ENCODE results near the gene DDI2.

DDI2 gene

GRCh38 chr1:15684042-15684461 is 66.8 kb downstream of the DDI2 start, which contains the start of gene PLEKHM2:
PLEKHM2 (plus strand) TSS chr1:15684320; CDS start chr1:15684559, 239 bp downstream.
- DNase-seq (ENCODE audit: low read depth) = peak; percentile 71
- TF ChIP-seq, protein P1, sequence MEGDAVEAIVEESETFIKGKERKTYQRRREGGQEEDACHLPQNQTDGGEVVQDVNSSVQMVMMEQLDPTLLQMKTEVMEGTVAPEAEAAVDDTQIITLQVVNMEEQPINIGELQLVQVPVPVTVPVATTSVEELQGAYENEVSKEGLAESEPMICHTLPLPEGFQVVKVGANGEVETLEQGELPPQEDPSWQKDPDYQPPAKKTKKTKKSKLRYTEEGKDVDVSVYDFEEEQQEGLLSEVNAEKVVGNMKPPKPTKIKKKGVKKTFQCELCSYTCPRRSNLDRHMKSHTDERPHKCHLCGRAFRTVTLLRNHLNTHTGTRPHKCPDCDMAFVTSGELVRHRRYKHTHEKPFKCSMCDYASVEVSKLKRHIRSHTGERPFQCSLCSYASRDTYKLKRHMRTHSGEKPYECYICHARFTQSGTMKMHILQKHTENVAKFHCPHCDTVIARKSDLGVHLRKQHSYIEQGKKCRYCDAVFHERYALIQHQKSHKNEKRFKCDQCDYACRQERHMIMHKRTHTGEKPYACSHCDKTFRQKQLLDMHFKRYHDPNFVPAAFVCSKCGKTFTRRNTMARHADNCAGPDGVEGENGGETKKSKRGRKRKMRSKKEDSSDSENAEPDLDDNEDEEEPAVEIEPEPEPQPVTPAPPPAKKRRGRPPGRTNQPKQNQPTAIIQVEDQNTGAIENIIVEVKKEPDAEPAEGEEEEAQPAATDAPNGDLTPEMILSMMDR (IDR thresholded peaks at IDR 0.05; ENCODE audit: insufficient read depth, low read depth, low read length, missing control alignments) = no peak
- peak within 1 kb of the TSS; percentile 97 for H3K4me3 ChIP-seq (ENCODE audit: low read depth, low read length)

- peak overlapping the region; percentile 97 for H3K4me3 ChIP-seq (ENCODE audit: low read depth, low read length)
- DNase-seq (ENCODE audit: low read depth) = peak; percentile 48
- TF ChIP-seq, protein P1 (IDR thresholded peaks at IDR 0.05; ENCODE audit: insufficient read depth, low read depth, low read length, missing control alignments) = no peak
Observed at GRCh38 chr1:15684468-15685291, 67.4 kb downstream of the DDI2 start.

- peak overlapping the region; percentile 97 for H3K4me3 ChIP-seq (ENCODE audit: low read depth, low read length)
- DNase-seq (ENCODE audit: low read depth) = no peak
- TF ChIP-seq, protein P1 (IDR thresholded peaks at IDR 0.05; ENCODE audit: insufficient read depth, low read depth, low read length, missing control alignments) = no peak
Observed at GRCh38 chr1:15685820-15686219, 68.6 kb downstream of the DDI2 start.

GRCh38 chr1:15687446-15687845 is 70.2 kb downstream of the DDI2 start:
- no peak overlapping the region for H3K4me3 ChIP-seq (ENCODE audit: low read depth, low read length)
- DNase-seq (ENCODE audit: low read depth) = no peak
- TF ChIP-seq, protein P1 (IDR thresholded peaks at IDR 0.05; ENCODE audit: insufficient read depth, low read depth, low read length, missing control alignments) = no peak

DNA sequence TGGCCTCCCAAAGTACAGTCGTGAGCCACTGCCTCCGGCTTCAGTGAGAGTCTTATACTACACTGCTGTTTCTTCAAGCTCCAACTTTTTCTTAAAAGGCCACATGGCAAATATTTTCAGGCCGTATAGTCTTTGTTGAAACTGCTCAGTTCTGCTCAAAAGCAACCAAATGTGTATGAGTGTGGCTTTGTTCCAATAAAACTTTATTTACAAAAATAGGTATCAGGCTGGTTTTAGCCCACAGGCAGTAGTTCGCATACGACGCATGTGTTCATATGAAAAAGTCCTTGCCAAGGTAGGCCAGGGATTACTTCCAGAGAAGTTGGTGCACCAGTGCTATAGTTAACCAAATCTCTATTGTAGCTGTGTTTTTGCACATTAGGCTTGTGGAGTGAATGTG is 73.1 kb downstream of the DDI2 start:
- TF ChIP-seq, protein P1 (IDR thresholded peaks at IDR 0.05; ENCODE audit: insufficient read depth, low read depth, low read length, missing control alignments) = no peak
- no peak overlapping the region for H3K4me3 ChIP-seq (ENCODE audit: low read depth, low read length)
- no peak for DNase-seq (ENCODE audit: low read depth)

DNA sequence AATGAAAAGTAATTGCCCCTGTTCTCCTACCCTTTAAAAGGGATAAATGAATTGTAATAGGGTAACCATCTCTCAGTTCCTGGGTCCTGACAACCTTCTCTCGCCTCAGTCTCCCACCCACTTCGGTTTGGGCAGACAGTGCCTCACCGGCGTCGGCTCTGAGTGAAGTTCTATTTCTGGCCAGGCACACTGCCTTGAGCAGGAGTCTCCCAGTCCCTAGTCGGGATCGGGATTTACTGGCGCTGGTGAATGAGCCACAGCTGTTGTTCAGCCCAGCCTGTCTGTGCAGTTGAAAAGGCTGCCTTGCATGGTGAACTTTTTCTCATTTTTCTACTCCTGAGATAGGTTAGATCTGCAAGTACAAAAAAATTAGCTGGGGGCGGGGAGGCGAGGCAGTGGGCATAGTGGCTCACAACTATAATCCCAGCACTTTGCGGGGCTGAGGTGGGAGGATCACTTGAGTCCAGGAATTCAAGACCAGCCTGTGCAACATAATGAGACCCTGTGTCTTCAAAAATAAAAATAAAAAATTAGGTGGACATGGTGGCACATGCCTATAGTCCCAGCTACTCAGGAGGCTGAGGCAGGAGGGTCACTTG is 74.3 kb downstream of the DDI2 start:
- TF ChIP-seq, protein P1 (IDR thresholded peaks at IDR 0.05; ENCODE audit: insufficient read depth, low read depth, low read length, missing control alignments) = no peak
- H3K4me3 ChIP-seq (ENCODE audit: low read depth, low read length) = no peak overlapping the region
- no peak for DNase-seq (ENCODE audit: low read depth)

Measured in GM12865 (cell line).